Panc1 (cell line): ENCODE data around the gene COA7. TPM values are rescaled to one million over a fixed set of nuclear protein-coding genes. Genes with fewer than 3 reads are reported as not detected.

Source experiments
- ATAC-seq: fragments of 200-7000 bp; cut with Tn5 transposase; 2 replicates; pipeline ENCODE4 v1.9.1; 2020; ENCODE audit warnings: mild to moderate bottlenecking, moderate library complexity
- BruUV-seq: library from RNA; stranded (reverse); fragments of 400-500 nt; replicated peaks from 2 replicates; lab custom pipeline; 2021; lab: Mats Ljungman, UMichigan
- CTCF ChIA-PET: fragments of 300-600 bp; sonication (Branson Sonifier 250); formaldehyde crosslinking; loops from one replicate; lab custom pipeline; 2022; ENCODE audit warnings: antibody characterized with exemption; lab: Charles Lee
- POLR2A ChIA-PET: fragments of 300-600 bp; sonication (Branson Sonifier 250); formaldehyde crosslinking; loops from one replicate; lab custom pipeline; 2022; ENCODE audit warnings: antibody characterized with exemption; lab: Charles Lee
- DNase-seq: peaks from one replicate; pipeline ENCODE4 v3.0.0-alpha.2; 2010; ENCODE audit warnings: low read depth, low spot score
- H3K27ac ChIP-seq: 2 replicates; pipeline ENCODE4 v1.5.1; 2011; ENCODE audit warnings: mild to moderate bottlenecking, low read length, inconsistent platforms
- H3K27me3 ChIP-seq: fragments of 200-500 bp; sonication (Bioruptor generic); 2 replicates; pipeline ENCODE4 v1.6.0; 2014; ENCODE audit warnings: low read length, inconsistent platforms; ENCODE audit not compliant: control insufficient read depth, insufficient read depth
- H3K36me3 ChIP-seq: fragments of 200-500 bp; sonication (Bioruptor generic); 2 replicates; pipeline ENCODE4 v1.5.1; 2014; ENCODE audit warnings: inconsistent platforms, mild to moderate bottlenecking, low read length, moderate library complexity; ENCODE audit not compliant: control insufficient read depth, insufficient read depth
- H3K4me1 ChIP-seq: 2 replicates; pipeline ENCODE4 v1.5.1; 2011; ENCODE audit warnings: inconsistent platforms, mild to moderate bottlenecking, low read length, moderate library complexity; ENCODE audit not compliant: control insufficient read depth, insufficient read depth
- H3K4me3 ChIP-seq, 2 experiments: 2 replicates each; pipeline ENCODE4 v1.5.1; 2011 to 2012; ENCODE audit warnings: low read depth in 2 of 2, low read length in 2 of 2, mild to moderate bottlenecking in 2 of 2, inconsistent platforms in 1 of 2, moderate library complexity in 1 of 2
- H3K9me3 ChIP-seq: fragments of 200-500 bp; sonication (Bioruptor generic); 2 replicates; pipeline ENCODE4 v1.5.1; 2014; ENCODE audit warnings: low read depth, mild to moderate bottlenecking, inconsistent platforms, low read length, moderate library complexity; ENCODE audit not compliant: control insufficient read depth, insufficient read depth
- CTCF ChIP-seq: fragments of 450-650 bp; IDR thresholded peaks from 2 replicates; pipeline ENCODE4 v1.5.1; 2017; ENCODE audit warnings: mild to moderate bottlenecking
- POLR2AphosphoS5 ChIP-seq: IDR thresholded peaks from 2 replicates; pipeline ENCODE4 v1.6.1; 2012; ENCODE audit warnings: mild to moderate bottlenecking, low read depth, low read length, moderate library complexity
- REST ChIP-seq, 2 experiments: IDR thresholded peaks; 2 replicates each; pipeline ENCODE4 v1.6.1; 2011 to 2012; ENCODE audit warnings: low read depth in 2 of 2, control low read depth in 1 of 2, low read length in 1 of 2, mild to moderate bottlenecking in 1 of 2, moderate library complexity in 1 of 2; ENCODE audit not compliant: insufficient read depth in 1 of 2
- SIN3A ChIP-seq: IDR thresholded peaks from 2 replicates; pipeline ENCODE4 v1.6.1; 2012; ENCODE audit warnings: low read depth, mild to moderate bottlenecking, low read length, moderate library complexity, borderline replicate concordance; ENCODE audit not compliant: insufficient read depth
- TCF7L2 ChIP-seq: IDR thresholded peaks from 2 replicates; pipeline ENCODE4 v1.6.1; 2011; ENCODE audit warnings: mild to moderate bottlenecking, low read depth, low read length, inconsistent platforms
- in situ Hi-C: cut with HindIII; loops from 2 replicates; pipeline ENCODE4 v1.10.0; 2016; ENCODE audit warnings: low sequenced_read_pairs, low pct_unique_long_range_greater_than_20kb
- intact Hi-C: fragments of 100-400 bp; cut with micrococcal nuclease; formaldehyde crosslinking; loops from one replicate; pipeline ENCODE4 v1.10.0; 2022; ENCODE audit not compliant: unreplicated experiment
- total RNA-seq: library from RNA; stranded (reverse); gene quantifications from one replicate; pipeline ENCODE4 v1.2.1, GENCODE V29; 2021; ENCODE audit not compliant: unreplicated experiment

The COA7 gene
- total RNA-seq, 1 experiment from 2014 or later = 44.9 TPM

GRCh38 chr1:52637946-52638345 lies 60.2 kb downstream of the COA7 start:
- H3K27me3 ChIP-seq = peaks cover 13% of the 10 kb centered on the region
- no peaks in the 10 kb centered on the region for H3K36me3 ChIP-seq
- no peaks in the 10 kb centered on the region for H3K9me3 ChIP-seq
- in situ Hi-C loops (no loop called here), intact Hi-C loops (no loop called here)
- TF ChIP-seq TCF7L2 (no peak), POLR2AphosphoS5 (no peak), SIN3A (no peak), REST (IDR thresholded peaks at IDR 0.05; ENCODE audit: insufficient read depth in 1 of 2, low read depth in 2 of 2, low read length in 1 of 2) (no peak), CTCF (no peak)
- no peak for DNase-seq
- no peak overlapping the region for H3K27ac ChIP-seq
- no peaks in the 10 kb centered on the region for H3K4me1 ChIP-seq
- CTCF ChIA-PET = no interaction called here
- POLR2A ChIA-PET = no interaction called here
- ATAC-seq = no peak
- no TSS peak for BruUV-seq
- no peak overlapping the region for H3K4me3 ChIP-seq

GRCh38 chr1:52636721-52637695 lies 61.1 kb downstream of the COA7 start:
- no TSS peak for BruUV-seq
- CTCF ChIA-PET = no interaction called here
- no peaks in the 10 kb centered on the region for H3K4me1 ChIP-seq
- H3K9me3 ChIP-seq = no peaks in the 10 kb centered on the region
- H3K36me3 ChIP-seq = no peaks in the 10 kb centered on the region
- H3K4me3 ChIP-seq = no peak overlapping the region
- H3K27ac ChIP-seq = no peak overlapping the region
- POLR2A ChIA-PET = no interaction called here
- DNase-seq (no peak), ATAC-seq (no peak)
- in situ Hi-C loops (no loop called here), intact Hi-C loops (no loop called here)
- H3K27me3 ChIP-seq = peaks cover 16% of the 10 kb centered on the region
- TF ChIP-seq CTCF (no peak), REST (IDR thresholded peaks at IDR 0.05; ENCODE audit: insufficient read depth in 1 of 2, low read depth in 2 of 2, low read length in 1 of 2) (no peak), TCF7L2 (no peak), POLR2AphosphoS5 (no peak), SIN3A (no peak)
